Activated CD8-positive, alpha-beta memory T cell treated with anti-CD3 and anti-CD28 coated beads for 36 hours (primary cell): ENCODE measurements around the gene IL1RL2. TPM values are rescaled to one million over a fixed set of nuclear protein-coding genes. Genes with fewer than 3 reads are reported as not detected.

Experiments
- CTCF ChIA-PET: fragments of 350-600 bp; sonication (Branson Sonifier 250); formaldehyde crosslinking; loops from one replicate; lab custom pipeline; 2021; ENCODE audit warnings: antibody characterized with exemption; lab: Charles Lee
- POLR2A ChIA-PET: fragments of 350-600 bp; sonication (Branson Sonifier 250); formaldehyde crosslinking; loops from one replicate; lab custom pipeline; 2021; ENCODE audit warnings: antibody characterized with exemption; lab: Charles Lee
- total RNA-seq, 2 experiments: library from RNA; stranded (reverse); gene quantifications; one replicate each; pipeline ENCODE4 v1.2.3, GENCODE V29; 2021

The IL1RL2 gene
- total RNA-seq, 2 experiments from 2014 or later: 0.06 to 0.27 TPM

GRCh38 chr2:102229141-102229769, 42.4 kb downstream of the IL1RL2 start:
- ChIA-PET POLR2A (no interaction called here), CTCF (no interaction called here)

DNA sequence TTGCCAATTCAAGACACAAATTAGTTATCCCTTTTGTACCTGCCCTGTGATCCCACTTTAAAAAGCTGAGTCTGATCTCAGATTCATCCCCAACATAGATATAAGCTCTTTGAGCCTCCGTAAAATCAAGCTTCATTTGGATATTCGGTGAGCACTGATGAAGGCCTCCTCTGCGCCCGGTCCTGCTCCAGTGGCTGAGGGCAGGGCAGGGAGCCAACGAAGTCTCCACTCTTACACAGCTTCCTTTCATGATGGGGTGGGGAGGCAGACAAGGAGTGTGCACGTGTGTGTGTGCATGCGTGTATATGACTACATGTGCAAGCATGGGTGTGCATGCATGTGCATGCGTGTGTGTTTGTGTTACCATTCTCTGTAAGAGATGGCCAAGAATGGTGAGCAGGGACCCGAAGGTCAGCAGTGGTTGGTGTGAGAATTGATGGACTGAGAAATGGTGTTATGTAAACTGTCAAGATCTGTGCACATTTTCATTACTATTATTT, 43.6 kb downstream of the IL1RL2 start:
- POLR2A ChIA-PET: no interaction called here
- CTCF ChIA-PET: interaction anchor here (0.6 to 1.5 kb wide), 2 partner anchors 10 to 863 kb away, joined by 3 to 4 read pairs; no protein-coding TSS in a partner anchor

DNA sequence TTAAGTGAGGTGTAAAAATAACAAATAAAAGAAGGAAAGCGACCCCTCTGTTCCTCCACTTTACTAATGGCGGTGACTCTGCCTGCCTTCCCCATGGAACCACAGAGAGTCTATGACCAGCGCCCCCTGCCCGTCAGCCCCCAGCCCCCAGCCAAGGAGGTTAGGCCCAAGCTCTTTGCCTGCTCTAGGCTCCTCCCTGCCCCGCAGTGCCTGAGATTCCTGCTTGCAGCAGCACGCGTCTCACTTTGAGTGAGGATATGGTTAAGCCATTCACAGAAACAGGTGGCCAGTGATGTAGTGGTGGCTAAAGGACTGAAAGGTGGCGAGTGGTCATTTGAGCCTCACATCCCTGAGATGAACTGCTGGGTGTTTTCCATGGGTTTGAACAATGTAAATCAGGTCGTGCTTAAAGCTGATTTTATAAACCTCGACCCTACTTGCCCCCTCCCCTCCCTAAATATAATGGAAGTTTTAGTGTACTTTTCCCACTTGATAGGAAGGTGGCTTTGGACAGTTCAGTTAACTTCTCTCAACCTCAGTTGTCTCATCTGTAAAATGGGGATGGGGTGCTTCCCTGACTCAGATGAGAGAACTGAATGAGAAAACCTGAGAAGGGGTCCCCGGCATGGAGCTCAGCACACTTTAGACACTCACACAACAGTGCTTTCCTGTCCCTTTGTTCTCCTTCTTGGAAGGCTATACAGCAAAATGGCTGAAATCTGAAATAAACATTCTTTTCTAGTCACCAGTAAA, 46.5 kb downstream of the IL1RL2 start:
- POLR2A ChIA-PET: no interaction called here
- CTCF ChIA-PET: interaction anchor here (3.6 kb wide), 1 partner anchor 213 kb away, joined by 19 read pairs; no protein-coding TSS in a partner anchor

DNA sequence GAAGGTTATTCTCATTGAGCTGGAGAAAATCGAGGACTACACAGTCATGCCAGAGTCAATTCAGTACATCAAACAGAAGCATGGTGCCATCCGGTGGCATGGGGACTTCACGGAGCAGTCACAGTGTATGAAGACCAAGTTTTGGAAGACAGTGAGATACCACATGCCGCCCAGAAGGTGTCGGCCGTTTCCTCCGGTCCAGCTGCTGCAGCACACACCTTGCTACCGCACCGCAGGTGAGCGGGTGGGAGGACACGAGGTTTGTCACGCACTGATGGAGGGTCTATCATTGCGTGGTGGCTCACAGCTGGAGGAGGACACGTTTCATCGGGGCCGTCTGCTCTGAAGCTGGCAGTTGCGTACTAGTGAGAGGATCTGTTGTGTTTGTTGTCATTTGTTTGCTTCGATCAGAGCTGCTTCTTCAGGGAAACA, 48.2 kb downstream of the IL1RL2 start:
- CTCF ChIA-PET: interaction anchor here (0.6 to 3.6 kb wide), 5 partner anchors 16 to 223 kb away, joined by 3 to 19 read pairs (median 3); no protein-coding TSS in a partner anchor
- POLR2A ChIA-PET: no interaction called here

DNA sequence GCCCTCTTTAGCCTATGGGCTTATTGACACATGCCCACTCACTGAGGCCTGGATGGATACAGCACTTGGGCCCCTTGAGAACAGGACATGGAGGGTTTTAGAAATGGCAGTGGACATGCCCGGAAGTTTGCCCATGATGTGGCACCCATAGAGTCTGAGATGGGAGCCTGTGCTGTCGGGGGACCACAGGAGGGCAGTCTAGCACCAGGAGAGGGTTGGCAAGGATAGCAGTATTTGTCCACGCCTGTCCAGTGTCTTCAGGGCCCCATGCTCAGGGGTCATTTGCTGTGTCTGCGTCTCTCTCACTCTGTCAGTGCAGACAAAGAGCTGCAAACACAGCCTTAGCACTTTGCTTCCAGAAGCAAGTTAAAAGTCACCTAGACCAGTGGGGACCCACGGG, 48.7 kb downstream of the IL1RL2 start:
- POLR2A ChIA-PET: no interaction called here
- CTCF ChIA-PET: interaction anchor here (0.6 to 3.6 kb wide), 6 partner anchors 15 to 223 kb away, joined by 3 to 19 read pairs (median 4); no protein-coding TSS in a partner anchor

- CTCF ChIA-PET: interaction anchor here (0.9 to 5.5 kb wide), 5 partner anchors 15 to 230 kb away, joined by 3 to 37 read pairs (median 4); no protein-coding TSS in a partner anchor
- POLR2A ChIA-PET: no interaction called here
Measured at GRCh38 chr2:102236132-102236531, 49.3 kb downstream of the IL1RL2 start.

- CTCF ChIA-PET: interaction anchor here (0.9 to 5.5 kb wide), 3 partner anchors 14 to 231 kb away, joined by 4 to 37 read pairs (median 5); no protein-coding TSS in a partner anchor
- POLR2A ChIA-PET: no interaction called here
Measured at GRCh38 chr2:102237176-102237575, 50.4 kb downstream of the IL1RL2 start.

GRCh38 chr2:102238039-102238756, 51.4 kb downstream of the IL1RL2 start:
- POLR2A ChIA-PET: no interaction called here
- CTCF ChIA-PET: interaction anchor here (1.0 to 5.5 kb wide), 4 partner anchors 96 to 232 kb away, joined by 3 to 43 read pairs (median 24); partner anchors contain the start of gene IL1R1

DNA sequence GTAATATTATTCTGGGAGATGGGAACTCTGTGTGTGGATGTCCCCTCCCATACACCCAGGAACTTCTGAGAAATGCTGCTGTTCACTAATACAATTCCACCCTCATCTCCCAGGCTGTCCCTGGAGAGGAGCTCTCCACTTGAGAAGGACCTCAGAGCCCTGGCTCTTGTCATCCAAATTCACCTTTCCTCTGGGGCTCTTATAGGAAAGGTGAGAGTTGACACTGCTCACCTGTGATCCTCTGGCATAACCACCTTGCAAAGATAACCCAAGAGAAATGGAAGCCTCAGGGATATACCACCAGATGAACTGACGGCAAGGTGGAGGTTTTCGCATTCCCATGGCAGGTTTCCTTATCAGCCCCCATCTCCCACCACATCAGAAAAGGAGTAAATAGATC, 52.0 kb downstream of the IL1RL2 start:
- ChIA-PET POLR2A (interaction anchor here (1.2 kb wide), 1 partner anchor 176 kb away, joined by 3 read pairs; no protein-coding TSS in a partner anchor), CTCF (interaction anchor here (1.0 to 5.5 kb wide), 7 partner anchors 13 to 232 kb away, joined by 3 to 43 read pairs (median 12); partner anchors contain the start of genes IL18R1 and IL1R1)

- POLR2A ChIA-PET: interaction anchor here (1.2 kb wide), 1 partner anchor 177 kb away, joined by 3 read pairs; no protein-coding TSS in a partner anchor
- CTCF ChIA-PET: interaction anchor here (1.1 to 5.5 kb wide), 11 partner anchors 13 to 355 kb away, joined by 3 to 43 read pairs (median 15); partner anchors contain the start of gene IL18R1
Measured at GRCh38 chr2:102239344-102239743, 52.5 kb downstream of the IL1RL2 start.

DNA sequence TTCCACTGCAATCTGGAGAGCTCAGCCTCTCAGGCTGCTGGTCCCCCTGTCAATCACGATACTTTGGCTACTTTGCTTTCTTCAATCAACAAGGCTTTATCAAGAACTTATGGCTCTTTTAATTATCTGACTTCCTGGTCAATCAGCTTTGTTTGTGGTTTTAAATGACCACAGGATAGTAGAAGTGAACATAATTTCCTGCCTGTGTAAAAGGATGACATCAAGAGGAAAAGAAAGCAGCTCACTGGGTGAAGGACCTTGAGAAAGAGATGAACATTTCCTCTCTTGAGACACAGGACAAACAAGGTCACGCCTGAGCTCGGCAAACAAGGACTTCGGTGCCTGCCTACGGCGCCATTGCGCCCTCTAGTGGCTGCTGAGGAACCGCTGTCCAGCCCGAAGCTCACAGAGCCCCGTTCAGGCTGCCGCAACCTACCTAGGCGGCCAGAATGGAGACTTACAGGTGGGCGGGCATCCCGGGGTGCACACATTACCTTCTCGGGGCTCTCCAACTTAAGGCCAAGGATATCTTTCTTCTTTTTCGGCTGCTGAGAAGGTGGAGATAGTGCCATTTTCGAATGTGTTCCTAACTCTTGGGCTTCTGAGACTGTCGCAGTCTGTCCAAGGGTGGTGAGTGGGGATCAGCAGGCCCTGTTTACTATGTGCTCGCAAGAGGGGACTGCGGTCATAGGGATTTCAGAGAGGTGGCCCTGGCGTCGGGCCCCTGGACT, 54.0 kb downstream of the IL1RL2 start:
- CTCF ChIA-PET: interaction anchor here (0.6 to 5.5 kb wide), 40 partner anchors 10 to 412 kb away, joined by 3 to 43 read pairs (median 4); partner anchors contain the start of gene IL1RL2
- POLR2A ChIA-PET: interaction anchor here (1.0 kb wide), 1 partner anchor 115 kb away, joined by 3 read pairs; no protein-coding TSS in a partner anchor

DNA sequence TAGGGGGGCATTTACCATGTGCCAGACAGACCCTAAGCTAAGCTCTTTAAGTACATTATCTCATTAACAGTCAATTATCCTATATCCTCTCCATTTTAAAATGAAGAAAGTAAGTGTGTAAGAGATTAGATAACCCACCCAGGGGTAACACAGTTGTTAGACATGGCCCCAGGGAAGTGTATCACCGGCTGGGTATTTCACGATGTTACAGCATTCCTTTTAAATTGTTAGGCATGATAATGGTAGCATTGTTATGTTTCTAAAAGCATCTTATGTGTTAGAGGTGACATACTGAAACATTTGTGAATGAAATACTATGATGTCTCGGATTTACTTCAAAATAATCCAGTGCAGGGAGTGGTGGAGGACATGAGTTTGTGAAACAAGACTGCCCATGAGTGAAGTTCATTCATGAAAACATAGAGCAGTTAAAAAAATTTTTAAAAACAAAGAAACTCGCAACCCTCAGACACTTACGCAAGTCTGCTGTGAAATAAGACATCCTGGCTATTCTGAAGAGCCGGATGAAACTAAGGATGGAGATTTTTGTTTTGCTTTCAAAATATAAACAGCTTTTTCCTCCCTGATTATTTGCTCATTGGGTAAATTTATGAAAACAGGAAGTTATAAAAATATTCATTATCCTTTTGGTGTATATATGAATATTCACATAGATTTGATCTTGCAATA, 54.9 kb downstream of the IL1RL2 start:
- POLR2A ChIA-PET: no interaction called here
- CTCF ChIA-PET: interaction anchor here (1.0 to 5.5 kb wide), 12 partner anchors 10 to 235 kb away, joined by 3 to 43 read pairs (median 9); partner anchors contain the start of gene IL1RL2

GRCh38 chr2:102245266-102246151, 58.7 kb downstream of the IL1RL2 start:
- ChIA-PET CTCF (interaction anchor here (1.2 to 2.7 kb wide), 3 partner anchors 110 to 226 kb away, joined by 3 to 9 read pairs (median 4); no protein-coding TSS in a partner anchor), POLR2A (no interaction called here)

GRCh38 chr2:102250278-102250821, 63.5 kb downstream of the IL1RL2 start:
- CTCF ChIA-PET: interaction anchor here (0.8 to 5.2 kb wide), 4 partner anchors 10 to 146 kb away, joined by 4 to 39 read pairs (median 4); no protein-coding TSS in a partner anchor
- POLR2A ChIA-PET: no interaction called here

DNA sequence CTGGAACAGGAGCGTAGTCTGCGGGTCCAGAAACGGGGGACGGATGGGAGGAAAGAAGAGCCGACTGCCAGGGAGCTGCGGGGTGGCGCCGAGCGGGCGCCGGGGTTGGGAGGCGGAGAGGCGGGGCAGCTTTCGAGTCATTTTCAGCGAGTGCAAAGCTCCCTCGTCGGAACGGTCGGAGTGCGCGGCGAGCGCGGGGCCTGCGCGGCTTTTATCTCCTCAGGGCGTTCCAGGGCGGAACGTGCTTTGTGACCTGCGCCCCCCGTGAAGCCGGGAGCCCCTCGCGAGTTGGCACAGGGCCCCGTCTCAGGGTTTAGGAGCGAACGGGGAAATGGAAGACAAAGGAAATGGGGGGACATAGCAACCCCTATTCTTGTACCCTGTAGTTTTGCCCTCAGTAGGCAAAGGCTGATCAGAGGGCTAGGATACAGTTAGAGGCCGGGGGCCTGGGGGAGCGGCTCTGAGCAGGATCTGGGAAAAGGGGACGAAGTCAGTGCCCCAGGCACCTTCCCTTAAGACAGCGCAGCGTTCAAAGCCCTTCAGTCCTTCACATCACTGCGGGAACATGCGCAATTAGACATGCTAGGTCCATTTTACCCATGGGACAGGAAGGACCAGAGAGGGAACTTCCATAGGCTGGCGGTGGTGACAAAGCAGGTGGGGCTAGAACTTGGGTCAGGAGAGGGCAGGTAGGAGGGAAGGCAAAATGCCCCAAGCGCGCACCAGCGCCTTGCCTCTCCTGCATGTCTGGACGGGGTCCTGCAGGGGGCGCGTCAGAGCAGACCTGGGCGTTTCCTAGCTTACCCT, 64.4 kb downstream of the IL1RL2 start:
- ChIA-PET CTCF (interaction anchor here (0.6 to 5.2 kb wide), 6 partner anchors 11 to 368 kb away, joined by 3 to 39 read pairs (median 4); no protein-coding TSS in a partner anchor), POLR2A (no interaction called here)
